HG03442 (cell line): Measurements from ENCODE around the gene MLANA.

Experiments used
- ATAC-seq: cut with Tn5 transposase; IDR thresholded peaks from one replicate; pipeline ENCODE4 v1.9.1; 2021; ENCODE audit warnings: mild to moderate bottlenecking, moderate library complexity; ENCODE audit not compliant: unreplicated experiment

The MLANA gene

GRCh38 chr9:5897851-5898250 lies 7.2 kb downstream of the MLANA start:
- no peak for ATAC-seq

GRCh38 chr9:5899292-5899691 lies 8.6 kb downstream of the MLANA start:
- no peak for ATAC-seq

GRCh38 chr9:5900622-5901021 lies 9.9 kb downstream of the MLANA start:
- ATAC-seq, result no peak

DNA sequence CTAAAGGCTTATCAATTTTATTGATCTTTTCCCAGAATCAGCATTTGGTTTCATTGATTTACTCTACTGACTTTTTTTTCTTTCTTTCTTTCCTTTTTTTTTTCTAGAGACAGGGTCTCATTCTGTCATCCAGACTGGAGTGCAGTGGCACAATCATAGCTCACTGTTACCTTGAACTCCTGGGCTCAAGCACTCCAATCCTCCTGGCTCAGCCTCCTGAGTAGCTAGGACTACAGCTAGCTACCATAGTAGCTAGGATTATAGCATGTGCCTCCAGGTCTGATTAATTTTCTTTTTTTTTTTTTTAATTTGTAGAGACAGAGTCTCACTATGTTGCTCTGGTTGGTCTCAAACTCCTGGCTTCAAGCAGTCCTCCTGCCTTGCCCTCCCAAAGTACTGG lies 11.7 kb downstream of the MLANA start:
- ATAC-seq, result no peak

DNA sequence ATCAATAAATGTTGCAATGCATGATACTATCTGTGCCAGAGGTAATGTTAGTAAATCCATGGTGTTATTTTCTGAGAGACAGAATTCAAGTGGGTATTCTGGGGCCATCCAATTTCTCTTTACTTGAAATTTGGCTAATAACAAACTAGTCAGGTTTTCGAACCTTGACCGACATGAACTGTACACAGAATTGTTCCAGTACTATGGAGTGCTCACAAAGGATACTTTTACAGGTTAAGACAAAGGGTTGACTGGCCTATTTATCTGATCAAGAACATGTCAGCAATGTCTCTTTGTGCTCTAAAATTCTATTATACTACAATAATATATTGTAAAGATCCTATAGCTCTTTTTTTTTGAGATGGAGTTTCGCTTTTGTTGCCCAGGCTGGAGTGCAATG lies 18.2 kb downstream of the MLANA start:
- no peak for ATAC-seq

DNA sequence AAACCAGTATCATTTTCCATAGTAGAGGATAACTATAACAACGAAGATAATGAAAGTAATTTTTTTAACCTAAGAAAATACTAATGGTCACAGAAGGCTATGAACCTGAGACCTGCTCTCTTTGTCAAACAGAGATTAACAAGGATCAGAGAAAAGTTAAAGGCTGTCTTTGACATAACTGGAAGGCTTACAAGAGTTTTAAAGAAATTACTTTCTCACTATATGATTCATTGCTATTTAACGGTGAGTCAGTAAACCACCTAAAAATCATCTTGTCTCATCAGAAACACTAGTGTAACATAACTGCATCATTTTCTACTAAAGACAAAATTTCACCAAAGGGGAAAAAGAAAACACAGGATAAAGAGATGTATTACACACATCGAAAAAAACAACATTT lies 19.3 kb downstream of the MLANA start:
- ATAC-seq, result no peak

DNA sequence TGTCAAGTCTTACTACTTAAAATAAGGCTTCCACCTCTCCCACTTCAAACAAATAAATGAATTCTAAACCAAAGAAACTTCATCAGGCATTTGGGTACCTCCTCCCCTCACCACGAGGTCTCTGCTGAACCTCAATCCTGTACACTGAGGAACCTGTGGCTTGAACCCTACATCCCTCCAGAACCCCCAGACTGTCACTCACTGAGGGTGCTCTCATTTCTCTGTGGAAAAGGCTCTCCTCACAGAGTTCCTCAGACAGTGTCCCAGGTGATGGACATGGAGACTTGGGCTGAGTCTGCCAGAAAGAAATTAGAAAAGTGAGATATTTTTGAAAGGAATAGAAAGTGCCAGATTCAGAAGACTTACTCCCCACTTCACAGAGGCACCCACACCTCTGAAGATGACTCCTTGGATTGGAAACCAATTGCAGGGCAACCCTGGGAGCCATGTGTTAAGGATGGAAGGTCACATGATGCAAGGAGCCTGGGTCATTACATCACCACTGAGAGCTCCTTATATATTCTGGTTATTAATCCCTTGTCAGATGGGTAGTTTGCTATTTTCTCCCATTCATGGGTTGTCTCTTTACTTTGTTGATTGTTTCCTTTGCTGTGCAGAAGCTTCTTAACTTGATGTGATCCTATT lies 19.8 kb downstream of the MLANA start:
- no peak for ATAC-seq

DNA sequence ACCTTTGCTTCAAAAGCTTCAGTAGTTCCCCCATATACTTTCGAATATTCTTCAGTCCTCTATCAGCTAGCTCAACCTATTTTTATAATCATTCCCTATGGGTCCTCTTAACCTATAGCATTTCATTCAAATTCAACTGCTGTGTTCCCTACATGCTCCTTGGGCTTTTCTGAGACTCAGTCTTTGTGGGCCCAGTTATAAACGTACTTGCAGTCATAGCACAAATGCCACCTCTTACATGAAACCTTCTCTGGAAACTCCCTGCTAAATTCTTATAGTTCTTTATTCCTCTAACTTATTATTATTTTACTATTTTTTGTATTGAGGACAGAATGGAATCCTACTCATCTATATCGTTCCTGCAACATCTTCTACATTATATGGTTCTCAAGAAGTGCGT lies 24.7 kb downstream of the MLANA start:
- no peak for ATAC-seq

DNA sequence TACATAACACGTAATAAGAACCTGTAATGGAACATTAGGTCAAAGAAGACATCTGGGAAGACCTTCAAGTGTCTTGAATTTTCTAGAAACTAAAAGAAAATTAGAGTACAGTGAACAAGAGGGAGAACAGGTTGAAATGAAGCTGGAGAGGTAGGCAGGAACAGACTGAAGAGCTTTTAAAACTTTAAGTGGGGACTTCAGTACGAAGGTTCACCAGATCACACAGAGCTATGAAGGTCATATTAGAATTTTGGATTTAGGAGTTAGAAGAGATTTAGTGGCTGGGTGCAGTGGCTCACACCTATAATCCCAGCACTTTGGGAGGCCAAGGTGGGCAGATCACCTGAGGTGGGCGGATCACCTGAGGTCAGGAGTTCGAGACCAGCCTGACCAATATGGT lies 26.6 kb downstream of the MLANA start:
- ATAC-seq, result no peak

- no peak for ATAC-seq
Observed at GRCh38 chr9:5917888-5918287, 27.2 kb downstream of the MLANA start.

DNA sequence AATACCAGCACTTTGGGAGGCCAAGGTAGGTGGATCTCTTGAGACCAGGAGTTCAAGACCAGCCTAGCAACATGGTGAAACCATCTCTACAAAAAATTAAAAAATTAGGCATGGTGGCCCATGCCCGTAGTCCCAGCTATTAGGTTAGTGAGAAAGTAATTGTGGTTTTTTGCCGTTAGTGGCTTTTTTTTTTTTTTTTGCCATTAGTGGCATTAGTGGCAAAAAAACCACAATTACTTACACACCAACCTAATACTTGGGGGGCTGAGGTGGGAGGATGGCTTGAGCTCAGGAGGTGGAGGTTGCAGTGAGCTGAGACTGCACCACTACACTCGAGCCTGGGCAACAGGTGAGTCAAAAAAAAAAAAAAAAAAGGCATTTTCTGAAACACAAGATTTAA lies 27.8 kb downstream of the MLANA start:
- no peak for ATAC-seq

- ATAC-seq, result peak; percentile 89
Observed at GRCh38 chr9:5920860-5921328, 30.2 kb downstream of the MLANA start.

- ATAC-seq, result no peak
Observed at GRCh38 chr9:5922192-5922591, 31.5 kb downstream of the MLANA start.

- no peak for ATAC-seq
Observed at GRCh38 chr9:5931657-5932056, 41.0 kb downstream of the MLANA start.

DNA sequence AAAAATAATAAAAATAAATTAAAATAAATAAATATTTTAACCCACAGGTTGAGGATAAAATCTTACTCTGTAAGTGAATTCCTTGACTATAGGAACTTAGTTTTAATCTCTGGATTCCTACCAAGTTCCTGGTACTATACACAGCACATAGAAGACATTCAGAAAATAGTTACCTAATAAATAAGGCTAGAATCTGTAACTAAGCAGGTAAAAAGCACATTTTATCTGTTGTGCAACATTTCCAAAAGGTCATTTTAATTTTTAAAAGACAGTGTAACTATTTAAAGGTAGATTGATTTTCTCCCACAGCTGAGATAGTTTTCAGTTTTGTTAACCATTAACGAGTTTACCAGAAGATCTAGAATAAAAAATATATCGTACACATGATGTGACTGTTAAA lies 47.8 kb downstream of the MLANA start:
- ATAC-seq, result no peak

GRCh38 chr9:5939530-5939929 lies 48.8 kb downstream of the MLANA start:
- ATAC-seq, result no peak

- no peak for ATAC-seq
Observed at GRCh38 chr9:5941214-5941613, 50.5 kb downstream of the MLANA start.

- no peak for ATAC-seq
Observed at GRCh38 chr9:5945112-5945511, 54.4 kb downstream of the MLANA start.

GRCh38 chr9:5947912-5948311 lies 57.2 kb downstream of the MLANA start:
- ATAC-seq, result no peak

DNA sequence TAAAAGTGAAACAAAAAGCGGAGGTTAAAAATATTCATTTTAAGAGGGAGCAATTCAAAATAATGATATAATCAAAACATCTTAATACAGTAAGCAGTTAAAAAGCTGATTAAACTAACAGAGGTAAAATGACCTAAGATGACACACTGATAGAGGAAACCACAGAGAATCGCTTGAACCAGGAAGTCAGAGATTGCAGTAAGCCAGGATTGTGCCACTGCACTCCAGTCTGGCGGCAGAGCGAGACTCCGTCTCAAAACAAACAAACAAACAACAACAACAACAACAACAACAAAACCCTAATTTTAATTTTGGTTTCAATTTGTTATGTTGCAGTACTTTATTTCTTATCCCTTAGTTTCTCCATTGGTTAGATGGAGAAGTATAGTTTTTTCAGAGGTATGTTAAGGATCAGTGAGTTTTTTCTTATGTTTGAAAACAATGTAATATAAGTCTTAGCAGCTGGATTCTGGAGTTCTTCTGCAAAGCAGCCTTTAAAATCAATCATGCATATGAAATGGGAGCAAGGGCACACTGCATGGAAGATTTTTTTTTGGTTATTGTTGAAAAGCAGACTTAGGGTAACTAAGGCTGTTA lies 58.5 kb downstream of the MLANA start:
- ATAC-seq, result peak; percentile 71

DNA sequence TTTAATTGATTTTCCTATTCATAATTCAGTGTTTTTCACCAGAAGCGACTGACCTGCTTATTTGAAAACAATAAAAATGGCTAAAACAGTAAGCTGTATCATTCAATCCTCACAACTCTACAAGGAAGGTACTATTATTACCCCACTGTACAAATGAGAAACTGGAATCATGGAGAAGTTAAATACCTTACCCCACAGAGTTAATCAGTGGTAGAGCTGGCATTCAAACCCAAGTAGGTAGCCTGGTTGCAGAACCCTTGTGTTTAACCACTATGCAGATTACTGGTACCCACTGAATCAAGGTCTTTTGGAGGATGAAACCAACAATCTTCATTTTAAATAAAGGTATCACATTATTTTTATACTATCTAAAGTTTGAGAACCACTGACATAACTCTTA lies 59.6 kb downstream of the MLANA start:
- ATAC-seq, result no peak

GRCh38 chr9:5951686-5952211 lies 61.1 kb downstream of the MLANA start:
- ATAC-seq, result no peak
